C4-2B (cell line): ENCODE data around the gene GIMAP8.

Source experiments
- ZFX ChIP-seq: fragments of 450-650 bp; IDR thresholded peaks from 2 replicates; pipeline ENCODE4 v1.6.1; 2017
- TF ChIP-seq, protein P1 (sequence below): fragments of 450-650 bp; conservative IDR thresholded peaks from 2 replicates; pipeline ENCODE4 v1.5.1; 2017; ENCODE audit warnings: mild to moderate bottlenecking

DNA sequence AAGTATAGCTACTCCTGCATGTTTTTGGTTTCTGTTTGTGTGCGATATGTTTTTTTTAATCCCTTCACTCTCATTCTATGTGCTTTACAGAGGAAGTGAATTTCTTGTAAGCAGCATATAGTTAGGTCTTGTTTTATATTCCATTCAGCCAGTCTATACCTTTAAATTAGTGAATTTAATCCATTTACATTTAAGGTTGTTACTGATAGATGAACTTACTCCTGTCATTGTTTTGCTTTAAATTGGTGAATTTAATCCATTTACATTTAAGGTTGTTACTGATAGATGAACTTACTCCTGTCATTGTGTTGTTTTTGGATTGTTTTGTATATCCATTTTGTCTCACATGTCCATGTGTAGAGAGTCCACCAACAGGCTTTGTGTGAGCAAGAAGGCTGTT is 11.1 kb downstream of the GIMAP8 start:
- TF ChIP-seq, protein P1, sequence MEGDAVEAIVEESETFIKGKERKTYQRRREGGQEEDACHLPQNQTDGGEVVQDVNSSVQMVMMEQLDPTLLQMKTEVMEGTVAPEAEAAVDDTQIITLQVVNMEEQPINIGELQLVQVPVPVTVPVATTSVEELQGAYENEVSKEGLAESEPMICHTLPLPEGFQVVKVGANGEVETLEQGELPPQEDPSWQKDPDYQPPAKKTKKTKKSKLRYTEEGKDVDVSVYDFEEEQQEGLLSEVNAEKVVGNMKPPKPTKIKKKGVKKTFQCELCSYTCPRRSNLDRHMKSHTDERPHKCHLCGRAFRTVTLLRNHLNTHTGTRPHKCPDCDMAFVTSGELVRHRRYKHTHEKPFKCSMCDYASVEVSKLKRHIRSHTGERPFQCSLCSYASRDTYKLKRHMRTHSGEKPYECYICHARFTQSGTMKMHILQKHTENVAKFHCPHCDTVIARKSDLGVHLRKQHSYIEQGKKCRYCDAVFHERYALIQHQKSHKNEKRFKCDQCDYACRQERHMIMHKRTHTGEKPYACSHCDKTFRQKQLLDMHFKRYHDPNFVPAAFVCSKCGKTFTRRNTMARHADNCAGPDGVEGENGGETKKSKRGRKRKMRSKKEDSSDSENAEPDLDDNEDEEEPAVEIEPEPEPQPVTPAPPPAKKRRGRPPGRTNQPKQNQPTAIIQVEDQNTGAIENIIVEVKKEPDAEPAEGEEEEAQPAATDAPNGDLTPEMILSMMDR = no peak
- no peak for TF ChIP-seq ZFX
